DMS79 treated with DMSO at 0.1 percent for 48 hours (cell line): ENCODE measurements around the gene APBB2.

Experiments used
- DNase-seq: peaks from one replicate; lab custom pipeline; 2025; lab: John Stamatoyannopoulos, UW

APBB2 gene

DNA sequence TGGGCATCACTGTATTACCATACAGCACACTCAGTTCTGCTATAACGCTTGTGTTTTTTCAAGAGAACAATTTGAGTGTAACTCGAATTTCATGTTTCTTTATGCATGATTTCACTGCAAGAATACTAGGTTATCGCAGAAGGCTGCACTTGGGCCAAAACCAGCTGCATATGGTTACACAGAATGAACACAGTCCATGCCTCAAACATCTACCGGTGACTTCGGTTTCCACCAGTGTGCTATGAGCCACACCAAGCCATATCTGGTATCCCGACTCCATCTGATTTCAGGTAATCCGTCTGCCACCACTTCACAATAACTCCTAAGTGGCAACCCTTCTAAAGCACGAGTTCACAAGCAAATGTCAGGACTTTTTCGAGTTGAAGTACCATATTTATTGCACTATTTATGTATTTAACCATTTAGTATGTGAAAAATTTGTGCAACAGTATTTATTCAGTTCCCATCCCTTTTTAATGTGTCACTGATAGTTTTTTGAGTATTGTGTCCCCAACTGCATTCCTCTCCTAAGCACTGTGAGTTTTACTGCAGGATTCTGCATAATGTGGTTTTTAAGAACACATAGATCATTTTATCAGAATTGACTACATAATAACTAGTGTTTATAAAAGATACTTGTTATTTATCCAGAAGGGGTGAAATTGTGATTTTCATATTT lies 111.8 kb downstream of the APBB2 start:
- DNase-seq, result peak; percentile 61

DNA sequence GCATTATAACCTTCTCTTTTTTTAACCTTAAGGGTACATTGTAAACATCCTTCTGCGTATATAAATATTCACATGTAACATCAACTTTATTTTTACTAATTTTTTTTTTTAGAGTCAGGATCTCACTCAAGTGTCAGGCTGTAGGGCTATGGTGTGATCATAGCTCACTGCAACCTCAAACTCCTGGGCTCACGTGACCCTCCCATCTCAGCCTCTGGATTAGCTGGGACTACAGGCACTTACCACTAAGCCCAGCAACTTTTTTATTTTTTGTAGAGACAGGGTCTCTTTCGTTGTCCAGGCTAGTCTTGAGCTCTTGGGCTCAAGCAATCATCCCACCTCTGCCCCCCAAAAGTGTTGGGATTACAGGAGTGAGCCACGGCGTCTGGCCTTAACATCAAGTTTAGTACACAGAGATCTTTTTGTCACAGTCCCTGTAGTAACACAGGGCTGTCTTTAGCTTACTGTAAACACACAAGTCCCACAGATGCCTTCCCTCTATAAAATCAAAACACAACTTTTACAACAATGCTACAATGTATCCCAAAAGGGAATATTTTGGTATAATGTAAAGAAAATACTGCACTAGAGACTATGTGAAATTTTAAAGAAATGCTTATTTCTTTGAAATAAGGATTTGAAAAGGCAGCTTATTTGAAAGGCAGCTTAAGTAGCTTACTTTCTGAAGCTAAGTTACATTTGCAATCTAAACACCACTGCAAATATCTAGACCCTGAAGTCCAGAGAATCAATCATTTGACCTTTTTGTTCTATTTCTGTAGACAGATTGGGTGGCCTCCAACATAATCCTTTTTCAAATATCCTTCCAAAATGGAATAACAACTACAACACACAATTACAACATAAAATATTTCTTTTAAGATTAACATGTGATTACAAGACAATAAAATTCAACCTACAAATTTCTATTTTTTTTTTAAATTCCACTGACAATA lies 116.0 kb downstream of the APBB2 start:
- no peak for DNase-seq

DNA sequence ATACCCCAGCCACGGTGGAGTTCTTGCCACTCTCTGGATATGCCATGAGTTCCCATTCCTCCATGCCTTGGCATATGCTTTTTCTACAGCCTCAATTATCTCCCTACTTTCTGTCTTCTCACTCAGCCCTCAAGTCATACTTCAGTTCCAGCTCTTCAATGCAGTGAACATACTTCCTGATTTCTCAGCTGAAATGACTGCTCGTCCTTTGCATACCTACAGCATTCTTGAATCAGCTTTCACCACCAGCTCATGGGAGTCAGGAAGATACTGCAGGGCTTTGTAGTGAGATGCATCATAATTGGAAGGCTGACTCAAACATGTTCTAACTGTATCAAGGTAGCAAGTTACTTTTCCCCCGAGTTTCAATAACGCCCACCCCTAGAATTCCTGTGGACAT lies 118.4 kb downstream of the APBB2 start:
- no peak for DNase-seq

DNA sequence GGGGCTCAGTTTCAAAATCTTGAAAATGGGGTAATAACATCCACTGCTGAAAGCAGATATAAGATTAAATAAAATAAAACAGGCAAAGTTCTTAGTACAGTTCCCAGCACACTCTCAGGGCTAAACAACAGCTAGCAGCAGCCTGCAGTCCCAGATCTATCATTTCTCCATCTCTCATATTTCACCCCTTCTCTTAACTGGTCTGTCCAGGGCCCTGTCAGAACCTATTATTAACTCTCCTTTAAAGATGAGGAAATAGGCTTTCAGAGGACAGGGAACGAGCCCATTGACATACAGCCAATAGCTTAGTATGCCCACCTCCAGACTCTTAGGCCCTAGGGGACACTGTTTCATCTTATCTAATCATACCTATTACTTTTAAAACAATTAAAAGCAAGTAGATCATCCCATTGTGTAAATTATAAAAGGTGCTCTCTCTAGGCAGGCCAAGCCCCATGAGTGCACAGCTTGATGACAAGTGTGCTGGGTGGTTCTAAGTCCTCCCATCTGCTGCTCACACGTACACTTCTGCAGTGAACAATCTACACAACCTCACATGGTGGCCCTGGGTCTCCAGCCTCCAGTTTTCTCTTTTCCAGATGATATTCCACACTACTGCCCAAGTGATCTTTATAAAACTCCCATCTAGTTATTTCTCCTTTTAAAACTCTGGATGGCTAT lies 119.0 kb downstream of the APBB2 start:
- no peak for DNase-seq

DNA sequence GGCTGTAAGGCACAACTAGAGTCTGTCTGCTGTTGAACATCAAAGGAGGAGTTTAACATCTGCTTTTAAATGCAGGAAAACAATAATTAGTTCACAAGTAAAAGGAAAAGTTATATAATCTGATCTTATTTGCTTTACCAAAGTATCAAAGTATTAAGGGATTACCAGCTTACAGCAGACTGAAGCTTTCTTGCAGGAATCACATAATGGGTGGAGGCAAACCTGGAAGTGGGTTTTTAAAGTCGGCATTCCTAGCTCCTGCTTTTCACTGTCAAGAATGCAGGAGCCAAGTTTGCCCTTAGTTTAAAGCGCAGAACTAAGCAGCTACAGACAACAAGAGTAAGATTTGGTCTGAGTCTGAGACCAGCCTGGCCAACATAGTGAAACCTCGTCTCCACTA lies 122.2 kb downstream of the APBB2 start:
- no peak for DNase-seq

DNA sequence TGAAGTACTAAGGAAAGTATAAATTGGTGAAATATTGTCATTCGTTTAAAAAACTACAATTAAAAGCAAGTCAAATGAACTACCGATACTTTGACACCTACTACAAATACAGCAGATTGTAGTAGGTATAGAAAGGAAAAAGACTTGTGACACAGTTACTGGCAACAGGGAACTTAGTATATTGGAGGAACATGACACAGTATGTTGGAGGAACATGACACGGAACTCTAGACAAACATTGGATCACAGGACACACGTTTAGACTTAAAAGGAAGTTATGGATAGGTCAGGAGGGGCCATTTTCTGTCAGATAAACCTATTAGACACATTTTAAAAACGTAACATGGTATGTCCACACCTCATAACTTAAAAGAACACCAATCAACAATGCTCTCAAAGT lies 132.5 kb downstream of the APBB2 start:
- DNase-seq, result no peak

DNA sequence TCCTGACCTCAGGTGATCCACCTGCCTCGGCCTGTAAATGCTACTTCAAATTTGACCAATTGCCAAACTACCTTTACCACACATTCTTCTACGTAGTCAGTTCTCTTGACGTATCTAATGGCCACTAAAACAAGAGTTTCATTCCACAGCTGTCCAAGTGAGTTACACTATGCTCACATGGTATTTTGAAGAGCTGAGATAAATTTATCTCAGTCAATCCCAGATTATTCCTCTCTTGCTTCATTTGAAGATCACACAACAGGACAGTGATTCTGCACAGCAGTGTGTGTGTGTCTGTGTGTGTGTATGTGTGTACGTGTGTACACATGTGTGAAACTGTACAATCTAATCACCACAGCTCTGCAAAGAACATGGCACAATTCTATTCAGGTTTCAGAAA lies 133.4 kb downstream of the APBB2 start:
- no peak for DNase-seq

DNA sequence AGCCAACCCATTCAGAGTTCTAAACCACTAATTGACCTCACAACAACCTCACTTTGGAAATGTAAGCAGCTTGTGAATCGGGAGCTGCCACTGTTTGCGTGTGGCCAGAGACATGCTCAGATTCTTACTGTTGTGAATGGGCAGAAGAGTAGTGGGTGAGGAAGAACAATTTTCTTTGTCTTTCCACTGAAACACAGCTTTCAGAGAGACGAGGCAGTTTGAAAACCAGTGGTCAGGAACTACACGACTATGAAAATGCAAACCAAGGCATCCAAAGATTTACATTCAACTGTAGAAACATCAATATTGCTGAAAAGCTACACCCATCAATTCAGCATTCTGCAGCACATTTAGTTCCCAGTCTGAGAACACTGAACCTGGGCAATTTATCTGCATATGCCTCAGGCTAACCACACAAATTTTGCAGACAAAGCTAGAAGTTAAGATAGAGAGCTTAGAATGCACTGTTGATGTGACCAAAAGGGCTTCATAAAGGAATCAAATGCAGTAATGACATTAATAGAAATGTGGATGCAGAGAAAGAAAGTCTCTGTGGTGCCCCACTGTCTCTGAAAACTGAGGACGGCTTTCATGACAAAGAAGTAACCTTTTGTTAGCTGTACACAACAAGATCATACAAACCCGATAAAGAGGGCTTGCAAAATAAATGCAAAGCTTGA lies 134.3 kb downstream of the APBB2 start:
- DNase-seq, result no peak

DNA sequence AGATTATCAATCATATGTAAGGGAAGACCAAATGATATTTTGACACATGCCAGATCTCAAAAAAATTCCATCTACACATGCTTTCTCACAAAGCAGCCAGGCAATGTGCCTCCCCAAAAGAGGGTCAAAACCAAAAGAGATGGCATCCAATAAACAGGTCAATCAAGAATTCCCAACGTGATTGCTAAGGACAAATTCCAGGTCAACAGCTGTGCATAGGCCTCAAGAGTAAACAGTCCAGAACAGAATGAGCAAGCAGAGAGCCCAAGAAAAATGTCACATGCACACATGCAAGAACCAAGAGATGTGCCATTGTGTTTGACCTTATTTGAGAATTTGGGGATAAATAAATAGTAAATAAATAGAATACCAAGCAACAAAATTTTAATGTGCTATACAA lies 136.7 kb downstream of the APBB2 start:
- DNase-seq, result no peak

DNA sequence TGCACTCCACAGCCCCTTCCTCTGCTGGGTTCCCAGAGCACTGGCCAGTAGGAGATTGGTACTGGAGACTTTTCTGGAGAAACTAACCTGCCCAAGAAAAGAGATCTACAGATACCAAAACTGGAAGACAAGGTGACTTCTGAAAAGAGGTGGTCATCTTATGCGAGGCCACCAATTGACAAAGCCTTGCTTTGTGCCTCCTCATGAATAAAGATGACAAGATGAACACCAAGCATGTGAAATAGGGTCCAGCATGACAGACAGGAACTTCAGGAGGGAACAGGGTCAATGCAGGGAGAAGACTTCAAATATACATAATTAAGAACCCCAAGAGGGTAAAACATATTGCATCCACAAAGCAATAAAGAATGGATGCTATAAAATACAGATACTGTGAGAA lies 137.9 kb downstream of the APBB2 start:
- DNase-seq, result no peak

DNA sequence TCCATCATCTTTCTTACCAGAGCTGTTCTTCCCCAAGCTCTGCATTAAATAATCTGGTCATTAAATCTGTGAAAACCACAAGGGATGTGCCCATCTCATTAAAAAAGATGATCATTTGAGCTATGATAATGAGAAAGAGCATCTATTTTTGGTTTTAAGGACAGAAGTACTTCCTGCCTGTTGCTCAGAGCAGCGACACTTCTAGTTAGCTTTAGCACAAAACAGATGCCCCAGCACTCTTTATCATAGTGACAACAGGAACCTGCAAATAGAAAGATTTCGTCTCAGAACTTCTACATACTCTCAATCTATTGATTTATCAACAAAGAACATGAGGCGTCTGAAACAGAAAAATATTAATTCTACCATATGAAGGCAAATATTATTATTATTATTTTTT lies 140.1 kb downstream of the APBB2 start:
- no peak for DNase-seq

DNA sequence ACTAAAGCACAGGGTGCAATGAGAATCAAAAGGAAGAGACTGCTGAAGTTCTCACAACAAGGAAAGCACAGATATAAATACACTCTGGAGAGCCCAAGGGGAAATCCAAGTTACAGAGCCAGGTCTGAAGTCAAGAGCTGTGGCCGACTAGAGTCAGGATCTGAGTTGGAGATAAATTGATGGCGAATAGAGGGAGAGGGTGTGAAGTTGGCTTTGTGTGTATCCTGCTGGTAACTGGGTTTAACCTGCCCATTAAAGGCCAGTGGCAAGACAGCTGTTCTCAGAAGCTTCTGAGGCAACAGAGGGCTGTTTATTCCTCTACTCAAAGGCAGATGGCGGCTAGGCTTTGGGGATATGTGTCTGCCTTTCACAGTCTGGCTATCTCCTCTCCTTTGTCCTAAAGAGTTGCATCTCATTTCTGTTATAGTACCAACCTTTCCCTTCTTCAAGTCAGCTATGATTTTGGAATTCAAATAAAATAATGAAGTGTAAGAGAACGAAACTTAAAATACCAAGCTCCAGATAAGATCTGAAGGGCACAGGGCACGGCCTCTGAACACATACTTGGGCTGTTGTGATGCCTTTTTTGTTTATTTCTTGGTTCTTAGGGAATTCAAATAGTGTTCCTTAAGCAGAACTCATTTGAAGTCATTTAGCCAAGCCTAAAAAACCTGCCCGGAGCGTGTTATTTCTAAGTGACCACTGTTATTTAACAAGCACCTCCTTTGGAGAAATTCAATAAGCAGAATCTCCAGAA lies 142.1 kb downstream of the APBB2 start:
- no peak for DNase-seq

DNA sequence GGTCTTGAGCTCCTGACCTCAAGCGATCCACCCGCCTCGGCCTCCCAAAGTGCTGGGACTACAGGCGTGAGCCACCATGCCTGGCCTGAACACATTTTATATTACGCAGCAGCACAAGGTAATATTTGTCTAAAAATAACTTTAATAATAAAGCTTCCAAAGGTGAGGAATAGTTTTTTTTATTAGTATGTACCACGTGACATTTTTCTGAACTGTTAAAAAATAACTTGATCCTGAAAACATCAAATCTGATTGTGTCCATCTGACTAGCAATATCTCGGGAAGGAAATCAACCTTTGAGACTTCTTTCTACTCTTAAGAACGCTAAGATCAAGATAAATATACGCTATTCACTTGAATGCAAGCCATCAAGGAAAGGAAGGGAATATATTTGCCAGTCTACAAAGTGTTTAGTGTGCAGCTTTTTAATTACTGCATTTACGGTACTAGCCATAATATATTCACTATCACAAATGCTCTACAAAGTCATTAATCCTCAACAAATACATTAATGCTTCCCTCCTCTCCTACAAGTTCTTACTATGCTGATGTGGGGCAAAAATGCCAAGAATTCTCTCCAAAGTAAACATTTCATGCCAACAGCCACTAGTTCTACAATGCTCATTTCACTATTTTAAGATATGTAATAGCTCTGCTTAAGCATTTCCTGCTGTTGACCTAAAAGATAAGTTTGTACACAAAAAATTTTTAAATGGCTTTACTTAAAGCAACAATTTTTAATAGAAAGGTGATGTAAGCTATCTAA lies 143.6 kb downstream of the APBB2 start:
- DNase-seq, result no peak

DNA sequence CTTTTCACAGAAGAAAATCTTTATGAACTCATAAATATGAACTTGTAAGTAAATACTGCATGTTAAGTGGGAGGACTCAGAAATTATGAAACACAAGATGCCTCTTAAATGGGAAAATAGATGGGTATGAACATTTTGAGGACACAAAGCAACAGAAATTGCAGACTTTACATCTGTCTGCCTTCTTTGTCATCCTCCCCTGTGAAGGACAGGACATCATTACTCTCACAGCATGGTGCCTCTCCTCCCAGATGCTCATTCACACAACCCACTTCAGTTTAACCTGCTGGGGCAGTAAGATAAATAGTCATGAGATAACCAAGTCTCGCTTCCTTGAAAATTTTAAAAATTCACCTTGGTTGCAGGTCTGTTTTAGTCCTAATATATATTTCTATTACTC lies 144.5 kb downstream of the APBB2 start:
- DNase-seq, result peak; percentile 16

DNA sequence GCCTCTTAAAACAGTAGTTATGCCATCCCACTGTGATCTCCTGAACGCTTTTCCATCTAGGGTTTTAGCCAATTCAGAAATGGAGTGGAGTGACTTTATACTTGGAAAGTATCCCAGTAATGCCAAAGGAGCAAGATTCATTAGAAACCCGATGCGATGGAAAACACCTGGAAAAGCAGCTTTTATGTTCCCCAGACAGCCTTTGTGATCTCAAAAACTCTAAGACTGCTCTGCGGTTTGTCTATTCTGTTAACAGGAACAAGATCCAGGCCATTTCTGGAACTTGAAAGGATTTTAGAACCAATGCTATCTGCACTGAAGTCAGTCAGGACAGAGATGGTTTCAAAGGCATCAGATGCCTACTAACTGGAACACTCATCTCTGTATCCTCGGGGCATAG lies 145.1 kb downstream of the APBB2 start:
- peak; percentile 21 for DNase-seq

DNA sequence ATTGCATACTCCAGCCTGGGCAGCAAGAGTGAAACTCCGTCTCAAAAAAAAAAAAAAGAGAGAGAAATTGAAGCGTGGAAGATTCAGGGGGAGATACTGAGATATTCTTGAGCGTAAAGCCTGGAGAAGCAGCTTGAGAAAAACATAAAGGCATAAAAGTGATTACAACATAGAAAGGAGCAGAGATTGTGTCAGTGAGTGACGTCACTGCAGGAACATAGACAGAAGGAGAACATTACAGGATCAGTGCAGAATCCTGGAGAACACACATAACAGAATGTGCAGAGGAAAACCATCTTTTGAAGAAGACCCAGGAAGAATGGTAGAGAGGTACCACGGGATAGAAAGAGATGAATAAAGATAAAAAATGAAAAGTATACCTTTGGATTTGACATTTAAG lies 147.0 kb downstream of the APBB2 start:
- DNase-seq, result no peak

DNA sequence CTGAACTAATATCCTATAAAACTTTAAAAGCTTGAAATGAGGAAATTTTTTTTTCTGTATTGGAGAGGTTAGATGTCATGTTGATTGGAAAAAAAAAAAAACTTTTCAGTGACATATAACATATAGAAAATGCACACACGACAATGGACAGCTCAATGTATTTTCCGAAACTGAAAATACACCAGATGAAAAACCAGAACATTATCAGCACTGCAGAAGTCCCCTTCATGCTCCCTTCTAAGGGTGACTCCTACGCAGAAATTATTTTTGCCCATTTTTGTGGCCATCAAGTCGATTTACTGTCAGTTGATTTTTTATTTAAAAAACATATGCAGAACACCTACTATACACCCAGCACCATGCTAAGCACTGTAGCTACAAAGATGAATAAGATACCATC lies 148.3 kb downstream of the APBB2 start:
- no peak for DNase-seq

DNA sequence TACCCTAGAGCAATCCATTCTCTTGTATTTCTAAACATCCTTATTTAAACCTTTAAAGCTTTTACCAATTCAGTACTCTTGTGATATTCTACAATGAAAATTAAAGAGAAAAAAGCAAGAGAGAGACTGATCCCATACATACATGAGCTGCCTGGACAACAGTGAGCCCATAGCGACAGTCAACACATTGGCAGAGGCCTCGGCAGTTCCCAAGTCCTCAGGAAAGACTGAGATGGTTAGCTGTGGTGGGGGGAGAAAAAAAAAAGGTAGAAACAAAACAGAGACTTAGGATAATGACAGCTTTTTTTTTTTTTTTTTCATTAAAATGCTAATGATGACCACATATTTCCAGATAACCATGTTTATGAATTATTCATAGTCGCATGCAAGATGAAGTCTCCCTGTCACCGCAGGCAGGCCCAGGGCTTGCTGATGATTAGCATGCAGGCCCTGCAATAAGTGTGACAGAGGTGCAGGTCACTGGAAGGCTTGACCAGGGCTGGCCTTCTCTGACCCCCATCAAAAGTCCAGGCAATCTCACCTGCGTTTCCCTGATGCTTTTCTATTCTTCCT lies 148.8 kb downstream of the APBB2 start:
- DNase-seq, result no peak

DNA sequence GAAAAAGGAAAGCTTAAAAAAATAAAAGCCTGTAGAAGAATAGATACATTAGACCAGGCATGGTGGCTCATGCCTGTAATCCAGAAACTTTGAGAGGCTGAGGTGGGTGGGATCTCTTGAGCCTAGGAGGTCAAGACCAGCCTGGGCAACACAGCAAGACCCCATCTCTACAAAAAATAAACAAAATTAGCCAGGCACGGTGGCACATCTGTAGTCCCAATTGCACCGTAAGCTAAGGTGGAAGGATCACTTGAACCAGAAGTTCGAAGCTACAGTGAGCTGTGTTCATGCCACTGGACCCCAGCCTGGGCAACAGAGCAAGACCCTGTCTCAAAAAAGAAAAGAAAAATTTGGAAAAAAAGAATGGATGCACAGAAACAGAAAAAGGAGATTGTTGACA lies 149.4 kb downstream of the APBB2 start:
- no peak for DNase-seq

DNA sequence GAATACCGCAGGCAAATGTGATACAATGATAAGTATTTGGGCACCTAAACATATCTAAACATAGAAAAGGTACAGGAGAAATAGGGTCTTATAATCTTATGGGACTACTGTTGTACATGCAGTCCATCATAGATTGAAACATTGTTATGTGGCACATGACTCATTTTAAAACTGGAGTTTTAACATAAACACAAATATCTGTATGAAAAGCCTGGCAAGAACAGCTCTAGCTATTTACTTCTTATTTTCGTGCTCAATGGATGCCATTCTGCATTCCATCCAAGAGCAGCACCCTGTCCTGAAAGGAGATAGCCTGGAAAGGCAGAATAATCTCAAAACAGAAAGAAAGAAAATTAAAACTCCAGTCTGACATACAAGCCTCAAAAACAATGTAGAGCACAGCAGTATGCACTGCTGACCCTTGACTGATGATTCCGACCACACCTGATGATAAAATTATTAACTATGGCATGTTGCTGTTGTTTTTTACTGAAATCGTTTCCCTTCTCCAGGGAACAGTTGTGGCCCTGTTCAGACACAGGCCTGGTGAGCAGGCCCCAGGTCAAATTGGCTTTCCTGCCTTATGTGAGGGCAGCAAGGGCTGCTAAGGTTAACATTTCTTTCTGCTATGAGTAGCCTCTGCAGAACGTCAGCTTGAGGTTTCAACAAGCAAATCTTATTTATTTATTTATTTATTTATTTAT lies 152.7 kb downstream of the APBB2 start:
- no peak for DNase-seq
